ENCODE data around the gene PLCG1. TPM values are rescaled to one million over a fixed set of nuclear protein-coding genes. Genes with fewer than 3 reads are reported as not detected.

The PLCG1 gene
- total and polyA plus RNA-seq, 9 of the 15 experiments (the other 6 are each of a cell fraction or from before 2014, with no cell fraction given), result 1.7 to 67.0 (median 34.8) TPM

DNA sequence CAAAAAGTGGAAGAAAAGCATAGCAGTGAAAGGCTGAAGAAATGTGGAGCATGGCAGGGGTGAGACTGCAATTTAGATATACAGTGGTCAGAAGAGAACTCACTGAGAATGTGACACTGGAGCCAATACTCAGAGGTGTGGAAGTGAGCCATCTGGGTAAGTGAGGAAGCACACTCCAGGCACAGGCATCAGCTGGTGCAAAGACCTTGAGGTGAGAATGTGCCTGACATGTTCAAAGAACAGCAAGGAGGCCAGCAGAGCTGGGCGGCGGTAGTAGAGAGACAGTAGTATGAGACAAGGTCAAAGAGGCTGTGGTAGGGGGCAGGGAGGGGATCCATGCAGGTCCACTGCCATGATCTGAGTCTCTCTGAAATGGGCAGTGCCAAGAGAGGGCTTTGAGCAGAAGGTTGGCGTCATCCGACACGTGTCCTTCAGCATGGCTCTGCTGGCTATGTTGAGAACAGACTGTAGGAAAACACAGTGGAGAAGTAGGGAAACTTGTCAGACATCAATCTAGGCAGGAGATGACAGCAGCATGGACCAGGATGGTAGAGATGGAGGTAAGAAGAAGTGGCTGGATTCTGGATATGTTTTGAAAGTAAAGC lies 84.4 kb downstream of the PLCG1 start (continued):
- TF ChIP-seq CUX1 (CRISPR knock-in tag; IDR thresholded peaks at IDR 0.05), result no peak
- TF ChIP-seq, protein P1, sequence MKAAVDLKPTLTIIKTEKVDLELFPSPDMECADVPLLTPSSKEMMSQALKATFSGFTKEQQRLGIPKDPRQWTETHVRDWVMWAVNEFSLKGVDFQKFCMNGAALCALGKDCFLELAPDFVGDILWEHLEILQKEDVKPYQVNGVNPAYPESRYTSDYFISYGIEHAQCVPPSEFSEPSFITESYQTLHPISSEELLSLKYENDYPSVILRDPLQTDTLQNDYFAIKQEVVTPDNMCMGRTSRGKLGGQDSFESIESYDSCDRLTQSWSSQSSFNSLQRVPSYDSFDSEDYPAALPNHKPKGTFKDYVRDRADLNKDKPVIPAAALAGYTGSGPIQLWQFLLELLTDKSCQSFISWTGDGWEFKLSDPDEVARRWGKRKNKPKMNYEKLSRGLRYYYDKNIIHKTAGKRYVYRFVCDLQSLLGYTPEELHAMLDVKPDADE (conservative IDR thresholded peaks at IDR 0.05; ENCODE audit: control insufficient read depth, low read depth, low read length), result no peak
- TF ChIP-seq TRIM25 (IDR thresholded peaks at IDR 0.05; ENCODE audit: borderline replicate concordance), result no peak
